Keratinocyte (primary cell): ENCODE results near the gene MAPK1. TPM values are rescaled to one million over a fixed set of nuclear protein-coding genes. Genes with fewer than 3 reads are reported as not detected.

Experiments
- DNase-seq: peaks from one replicate; pipeline ENCODE4 v3.0.0-alpha.2; 2011; ENCODE audit warnings: low read depth, missing footprints, low spot score
- FAIRE-seq: peaks from 2 replicates; lab custom pipeline; 2011; peaks lifted over from hg19 to GRCh38; lab: Jason Lieb, UNC
- H2AFZ ChIP-seq: 2 replicates; pipeline ENCODE4 v1.6.0; 2012; ENCODE audit warnings: low read length, control low read depth, inconsistent platforms; ENCODE audit not compliant: control insufficient read depth
- H3K27ac ChIP-seq: 2 replicates; pipeline ENCODE4 v1.5.1; 2011; ENCODE audit warnings: low read length; ENCODE audit not compliant: control insufficient read depth, insufficient read depth
- H3K27me3 ChIP-seq: 3 replicates; pipeline ENCODE4 v1.6.0; 2011; ENCODE audit warnings: low read length; ENCODE audit not compliant: control insufficient read depth, insufficient read depth; ENCODE audit errors: extremely low read depth
- H3K36me3 ChIP-seq, 2 experiments: 2 replicates in 1 of 2; 3 replicates in 1 of 2; pipeline ENCODE4 v1.5.1; 2011; ENCODE audit warnings: low read length in 2 of 2, mild to moderate bottlenecking in 1 of 2; ENCODE audit not compliant: control insufficient read depth in 2 of 2, insufficient read depth in 2 of 2; ENCODE audit errors: extremely low read depth in 1 of 2
- H3K4me1 ChIP-seq: 3 replicates; pipeline ENCODE4 v1.5.1; 2011; ENCODE audit warnings: low read length; ENCODE audit not compliant: control insufficient read depth, insufficient read depth; ENCODE audit errors: extremely low read depth
- H3K4me2 ChIP-seq: 3 replicates; pipeline ENCODE4 v1.6.0; 2011; ENCODE audit warnings: low read depth, low read length; ENCODE audit not compliant: control insufficient read depth, insufficient read depth; ENCODE audit errors: extremely low read depth
- H3K4me3 ChIP-seq, 3 experiments: fragments of 200-600 bp in 1 of 3; sonication (generic) in 1 of 3; 2 replicates in 2 of 3; 3 replicates in 1 of 3; pipeline ENCODE4 v1.5.1; 2011 to 2016; ENCODE audit warnings: low read length in 3 of 3, mild to moderate bottlenecking in 3 of 3, control low read depth in 2 of 3, inconsistent platforms in 1 of 3, low read depth in 1 of 3, mixed read lengths in 1 of 3, mixed run types in 1 of 3, moderate library complexity in 1 of 3; ENCODE audit not compliant: control insufficient read depth in 2 of 3, insufficient read depth in 2 of 3; ENCODE audit errors: extremely low read depth in 1 of 3
- H3K79me2 ChIP-seq: 2 replicates; pipeline ENCODE4 v1.6.0; 2012; ENCODE audit warnings: low read length; ENCODE audit not compliant: control insufficient read depth, insufficient read depth
- H3K9ac ChIP-seq: 3 replicates; pipeline ENCODE4 v1.6.0; 2011; ENCODE audit warnings: low read length; ENCODE audit not compliant: control insufficient read depth, insufficient read depth; ENCODE audit errors: extremely low read depth
- H3K9me1 ChIP-seq: 3 replicates; pipeline ENCODE4 v1.6.0; 2011; ENCODE audit warnings: low read length; ENCODE audit not compliant: control insufficient read depth, insufficient read depth; ENCODE audit errors: extremely low read depth
- H3K9me3 ChIP-seq: 2 replicates; pipeline ENCODE4 v1.5.1; 2012; ENCODE audit warnings: low read depth, low read length; ENCODE audit not compliant: control insufficient read depth
- H4K20me1 ChIP-seq: 3 replicates; pipeline ENCODE4 v1.6.0; 2011; ENCODE audit warnings: low read length; ENCODE audit not compliant: control insufficient read depth, insufficient read depth; ENCODE audit errors: extremely low read depth
- CTCF ChIP-seq, 3 experiments: IDR thresholded peaks in 1 of 3; conservative IDR thresholded peaks in 1 of 3; optimal IDR thresholded peaks in 1 of 3; 2 replicates in 2 of 3; 3 replicates in 1 of 3; pipeline versions ENCODE3 to v1.5.1; 2011; ENCODE audit warnings: low read length in 3 of 3, mild to moderate bottlenecking in 3 of 3, moderate library complexity in 2 of 3, control low read depth in 1 of 3, inconsistent platforms in 1 of 3; ENCODE audit not compliant: insufficient read depth in 2 of 3; ENCODE audit errors: extremely low read depth in 1 of 3
- EZH2 ChIP-seq: IDR thresholded peaks from one replicate; pipeline ENCODE4 v1.6.1; 2012; ENCODE audit warnings: inconsistent platforms, mild to moderate bottlenecking, low read length, moderate library complexity
- dilution Hi-C: fragments of 300-500 bp; cut with MboI; formaldehyde crosslinking; loops from one replicate; pipeline ENCODE4 v1.7.0; 2020; ENCODE audit warnings: low sequenced_read_pairs; ENCODE audit not compliant: extremely low pct_ligation_motif_present
- polyA plus RNA-seq, 5 experiments: library from polyadenylated mRNA; depleted of rRNA in 3 of 5; stranded (reverse) in 3 of 5; stranded (forward) in 1 of 5; unstranded in 1 of 5; fragments of >200 nt; gene quantifications; 1 replicate in 1 of 5; 2 replicates in 3 of 5; 3 replicates in 1 of 5; pipeline versions ENCODE4 v1.2.1 to v1.2.3, GENCODE V29; 2011 to 2012; ENCODE audit warnings: missing spikeins in 2 of 5, low read depth in 1 of 5, low replicate concordance in 1 of 5

The MAPK1 gene
- polyA plus RNA-seq, 1 donor (not counting 4 experiments of a cell fraction or from before 2014, with no cell fraction given) = 136 TPM

DNA sequence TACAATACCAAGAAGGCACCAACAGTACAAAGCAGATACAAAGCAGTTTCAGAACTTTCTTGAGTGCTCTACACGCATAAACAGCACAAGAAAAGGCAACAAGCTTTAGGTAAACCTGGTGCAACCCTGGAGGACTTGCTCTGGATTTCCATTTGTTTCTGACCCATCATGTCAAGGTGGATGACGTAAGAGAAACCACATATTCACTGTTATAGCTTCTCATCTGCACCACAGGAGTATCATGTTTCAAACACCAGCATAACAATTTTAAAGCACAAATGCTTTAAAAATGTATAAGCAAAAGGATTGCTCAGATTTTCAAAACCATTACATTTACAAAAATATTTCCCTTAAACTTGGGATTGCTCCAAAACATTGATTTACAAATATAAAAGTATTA lies 106.8 kb downstream of the MAPK1 start:
- Histone ChIP-seq H3K4me2 (no peak overlapping the region), H3K27ac (no peak overlapping the region), H3K27me3 (no peaks in the 10 kb centered on the region), H3K4me3 (no peak overlapping the region), H3K4me1 (peaks cover 16% of the 10 kb centered on the region), H3K79me2 (no peaks in the 10 kb centered on the region), H4K20me1 (no peaks in the 10 kb centered on the region), H3K36me3 (peaks cover 20 to 22% of the 10 kb centered on the region in 2 experiments), H2AFZ (no peak overlapping the region), H3K9me1 (no peaks in the 10 kb centered on the region), H3K9ac (no peak overlapping the region), H3K9me3 (no peaks in the 10 kb centered on the region)
- dilution Hi-C loops = no loop called here
- TF ChIP-seq EZH2 (no peak), CTCF (optimal IDR thresholded peaks at IDR 0.05 in 1 of 3, IDR thresholded peaks at IDR 0.05 in 1 of 3, conservative IDR thresholded peaks at IDR 0.05 in 1 of 3; ENCODE audit: extremely low read depth in 1 of 3, insufficient read depth in 2 of 3, low read length in 3 of 3) (no peak)
- DNase-seq (no peak), FAIRE-seq (no peak)

DNA sequence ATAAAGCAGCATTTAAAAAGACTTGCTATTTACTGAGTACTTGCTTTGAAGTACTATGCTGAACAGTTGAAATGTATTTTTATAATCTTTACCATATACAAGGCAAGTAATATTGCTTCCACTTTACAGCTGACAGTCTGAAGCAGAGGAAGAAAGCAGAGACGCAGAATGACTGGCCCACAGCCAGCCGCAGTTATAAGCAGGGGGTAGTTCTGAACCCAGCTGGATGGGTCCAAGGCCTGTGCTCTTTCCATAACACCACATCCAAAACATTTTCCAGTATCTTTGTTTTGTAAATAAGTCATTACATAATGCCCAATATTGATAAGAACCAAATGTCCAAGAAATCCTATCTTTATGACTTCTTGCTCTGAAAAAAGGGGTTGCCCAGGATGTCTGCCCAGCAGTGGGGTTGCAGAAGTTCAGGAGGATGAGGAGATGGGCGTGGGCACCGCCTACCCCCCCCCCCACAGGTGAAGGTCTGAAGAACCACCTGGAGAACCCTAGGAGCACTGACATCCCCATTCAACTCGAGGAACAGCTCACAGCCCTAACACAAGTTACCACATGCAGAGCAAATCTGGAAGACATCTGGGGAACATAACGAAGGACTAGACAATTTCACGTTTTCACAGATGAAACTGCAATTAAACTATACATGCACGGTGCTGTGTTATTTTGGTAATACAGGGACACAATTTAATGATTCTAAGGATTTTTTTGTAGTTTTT lies 107.6 kb downstream of the MAPK1 start:
- H2AFZ ChIP-seq = no peak overlapping the region
- FAIRE-seq = no peak
- H3K36me3 ChIP-seq = peaks cover 20 to 25% of the 10 kb centered on the region in 2 experiments

More for the DNA sequence above, 107.6 kb downstream of the MAPK1 start:
- H3K9me1 ChIP-seq = no peaks in the 10 kb centered on the region
- H3K9me3 ChIP-seq = no peaks in the 10 kb centered on the region
- H3K27me3 ChIP-seq = no peaks in the 10 kb centered on the region
- no peak overlapping the region for H3K4me2 ChIP-seq
- no peak for TF ChIP-seq EZH2
- no peak for TF ChIP-seq CTCF (optimal IDR thresholded peaks at IDR 0.05 in 1 of 3, IDR thresholded peaks at IDR 0.05 in 1 of 3, conservative IDR thresholded peaks at IDR 0.05 in 1 of 3; ENCODE audit: extremely low read depth in 1 of 3, insufficient read depth in 2 of 3, low read length in 3 of 3)
- no peaks in the 10 kb centered on the region for H3K79me2 ChIP-seq
- H3K27ac ChIP-seq = no peak overlapping the region
- H3K4me3 ChIP-seq = no peak overlapping the region
- peaks cover 16% of the 10 kb centered on the region for H3K4me1 ChIP-seq
- H3K9ac ChIP-seq = no peak overlapping the region
- dilution Hi-C loops = no loop called here
- no peaks in the 10 kb centered on the region for H4K20me1 ChIP-seq
- no peak for DNase-seq
